LHCN-M2 (cell line): ENCODE data around the gene THAP7. TPM values are rescaled to one million over a fixed set of nuclear protein-coding genes. Genes with fewer than 3 reads are reported as not detected.
"Not testable (repeated sequence)": the region's sequence is repeated elsewhere in the genome, so short reads cannot be mapped to it uniquely, and the experiment has no call there.

Source experiments
- DNase-seq: peaks from one replicate; pipeline ENCODE4 v3.0.0-alpha.2; 2012; ENCODE audit warnings: low read depth
- total RNA-seq: library from RNA; depleted of rRNA; stranded (reverse); fragments of >200 nt; gene quantifications from 2 replicates; pipeline ENCODE4 v1.2.3, GENCODE V29; 2014

Gene THAP7
- total RNA-seq, 1 experiment from 2014 or later = 73.7 TPM

DNA sequence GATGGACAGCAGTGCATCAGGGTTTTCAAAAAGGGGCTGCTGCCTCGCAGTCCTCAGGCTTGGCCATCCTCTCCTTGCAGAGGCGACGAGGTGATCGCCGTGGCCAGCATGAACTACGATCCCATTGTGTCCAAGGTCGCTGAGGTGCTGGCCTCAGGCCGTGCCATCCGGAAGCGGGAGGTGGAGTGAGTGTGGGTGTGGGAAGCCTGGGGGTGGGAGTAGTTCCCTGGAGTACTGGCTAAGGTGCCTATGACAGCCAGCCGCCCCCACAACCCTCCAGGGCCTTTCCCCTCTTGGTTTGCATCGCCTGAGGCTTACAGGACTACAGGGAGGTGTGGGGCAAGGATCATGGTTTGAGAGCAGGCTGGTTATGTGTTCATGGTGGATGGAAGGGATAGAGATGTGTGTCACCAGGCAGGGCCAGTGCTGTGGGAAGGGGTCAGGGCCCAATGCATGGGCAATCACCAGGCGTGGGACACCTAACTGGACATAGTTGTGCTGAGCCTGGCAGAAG, 21.9 kb downstream of the THAP7 start:
- DNase-seq = no peak

DNA sequence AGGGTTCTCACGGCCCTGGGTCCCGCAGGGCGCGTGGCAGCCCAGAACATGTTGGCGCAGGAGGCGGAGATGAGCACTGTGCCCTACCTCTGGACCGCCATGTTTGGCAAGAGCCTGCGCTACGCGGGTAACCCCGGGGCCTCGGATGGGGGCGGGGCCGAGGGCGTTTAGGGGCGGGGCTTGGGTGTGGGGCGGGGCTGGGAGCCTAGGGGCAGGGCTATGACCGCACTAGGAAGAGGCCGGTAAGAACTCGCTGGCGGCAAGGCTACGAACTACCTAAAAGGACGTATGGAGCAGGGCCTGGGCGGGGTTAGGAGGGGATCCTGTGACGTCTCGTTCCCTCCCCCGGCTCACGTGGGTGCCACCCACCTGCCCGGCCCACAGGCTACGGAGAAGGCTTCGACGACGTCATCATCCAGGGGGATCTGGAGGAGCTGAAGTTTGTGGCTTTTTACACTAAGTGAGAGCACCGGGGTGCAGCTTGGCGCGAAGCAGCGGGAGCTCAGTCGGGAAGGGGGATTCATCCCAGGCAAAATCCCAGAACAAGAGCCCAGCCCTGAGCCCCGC, 22.6 kb downstream of the THAP7 start:
- no peak for DNase-seq

GRCh38 chr22:20978419-20978818, 23.5 kb downstream of the THAP7 start:
- no peak for DNase-seq

- no peak for DNase-seq
These were observed 24.3 kb downstream of the THAP7 start for GRCh38 chr22:20977516-20978170.

- DNase-seq = no peak
These were observed 24.9 kb downstream of the THAP7 start for GRCh38 chr22:20977019-20977418.

DNA sequence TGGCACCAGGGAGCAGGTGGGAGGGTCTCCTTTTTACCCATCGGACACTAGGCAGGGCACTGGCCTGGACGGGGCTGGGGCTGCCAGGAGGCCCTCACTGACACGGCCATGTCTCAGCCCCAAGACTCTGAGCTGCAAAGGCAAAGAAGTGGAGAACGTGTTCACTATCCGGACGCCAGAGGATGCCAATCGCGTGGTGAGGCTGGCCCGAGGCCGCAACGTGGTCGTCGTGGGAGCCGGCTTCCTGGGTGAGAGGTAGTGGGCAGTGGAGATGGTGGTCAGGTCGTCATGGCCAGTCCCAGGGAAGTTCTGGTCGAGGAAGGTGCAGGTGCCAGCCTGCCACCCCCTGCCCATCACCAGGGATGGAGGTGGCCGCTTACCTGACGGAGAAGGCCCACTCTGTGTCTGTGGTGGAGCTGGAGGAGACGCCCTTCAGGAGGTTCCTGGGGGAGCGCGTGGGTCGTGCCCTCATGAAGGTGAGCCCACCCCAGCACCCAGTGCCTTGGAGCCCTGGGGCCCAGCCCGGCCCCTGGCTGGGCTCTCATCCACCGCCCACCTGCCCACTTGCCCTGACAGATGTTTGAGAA, 25.5 kb downstream of the THAP7 start:
- no peak for DNase-seq

- no peak for DNase-seq
These were observed 26.2 kb downstream of the THAP7 start for GRCh38 chr22:20975541-20976290.

DNA sequence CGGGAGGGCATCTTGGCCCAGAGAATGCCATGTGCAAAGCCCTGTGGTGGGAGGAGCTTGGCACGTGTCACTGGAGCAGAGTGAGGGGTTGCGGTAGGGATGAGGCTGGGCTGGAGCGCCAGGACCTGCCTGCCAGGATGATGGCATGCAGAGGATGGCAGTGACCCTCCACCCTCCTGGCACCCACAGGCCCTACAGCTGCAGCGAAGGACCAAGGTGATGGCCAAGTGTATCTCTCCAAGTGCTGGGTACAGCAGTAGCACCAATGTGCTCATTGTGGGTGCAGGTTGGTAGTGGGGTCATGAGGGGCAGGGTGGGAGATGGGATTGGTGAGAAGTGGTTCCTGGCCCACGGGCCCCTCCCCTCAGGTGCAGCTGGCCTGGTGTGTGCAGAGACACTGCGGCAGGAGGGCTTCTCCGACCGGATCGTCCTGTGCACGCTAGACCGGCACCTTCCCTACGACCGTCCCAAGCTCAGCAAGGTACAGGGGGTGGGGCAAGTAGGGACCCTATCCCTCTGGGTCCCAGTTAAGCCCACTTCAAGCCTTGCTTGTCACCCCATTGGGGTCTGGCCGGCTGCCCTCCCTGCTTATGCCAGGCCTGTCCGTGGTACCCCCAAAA, 27.5 kb downstream of the THAP7 start:
- no peak for DNase-seq

DNA sequence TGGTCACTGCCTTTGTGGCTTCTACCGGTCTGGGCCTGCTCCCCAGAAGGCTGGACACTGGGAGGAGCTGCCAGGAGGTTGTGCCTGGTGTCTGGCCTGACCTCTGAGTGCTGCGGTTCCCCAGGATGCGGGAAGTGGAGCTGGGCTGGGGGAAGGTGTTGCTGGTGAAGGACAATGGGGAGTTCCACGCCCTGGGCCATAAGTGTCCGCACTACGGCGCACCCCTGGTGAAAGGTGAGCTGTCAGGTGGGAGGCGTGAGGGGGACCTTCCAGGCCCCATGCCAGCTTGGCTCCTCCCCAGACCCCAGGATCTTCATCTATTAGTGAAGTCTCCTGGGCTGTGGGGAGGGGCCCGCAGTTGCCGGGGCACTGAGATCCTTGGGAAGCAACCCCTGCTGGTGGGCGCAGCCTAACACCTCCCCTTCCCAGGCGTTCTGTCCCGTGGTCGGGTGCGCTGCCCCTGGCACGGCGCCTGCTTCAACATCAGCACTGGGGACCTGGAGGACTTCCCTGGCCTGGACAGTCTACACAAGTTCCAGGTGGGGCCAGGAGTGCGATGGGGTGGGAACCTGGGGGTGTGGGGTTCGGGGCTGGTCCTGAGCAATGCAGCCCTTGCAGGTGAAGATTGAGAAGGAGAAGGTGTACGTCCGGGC, 28.2 kb downstream of the THAP7 start:
- no peak for DNase-seq

- no peak for DNase-seq
These were observed 28.9 kb downstream of the THAP7 start for GRCh38 chr22:20972933-20973577.

DNA sequence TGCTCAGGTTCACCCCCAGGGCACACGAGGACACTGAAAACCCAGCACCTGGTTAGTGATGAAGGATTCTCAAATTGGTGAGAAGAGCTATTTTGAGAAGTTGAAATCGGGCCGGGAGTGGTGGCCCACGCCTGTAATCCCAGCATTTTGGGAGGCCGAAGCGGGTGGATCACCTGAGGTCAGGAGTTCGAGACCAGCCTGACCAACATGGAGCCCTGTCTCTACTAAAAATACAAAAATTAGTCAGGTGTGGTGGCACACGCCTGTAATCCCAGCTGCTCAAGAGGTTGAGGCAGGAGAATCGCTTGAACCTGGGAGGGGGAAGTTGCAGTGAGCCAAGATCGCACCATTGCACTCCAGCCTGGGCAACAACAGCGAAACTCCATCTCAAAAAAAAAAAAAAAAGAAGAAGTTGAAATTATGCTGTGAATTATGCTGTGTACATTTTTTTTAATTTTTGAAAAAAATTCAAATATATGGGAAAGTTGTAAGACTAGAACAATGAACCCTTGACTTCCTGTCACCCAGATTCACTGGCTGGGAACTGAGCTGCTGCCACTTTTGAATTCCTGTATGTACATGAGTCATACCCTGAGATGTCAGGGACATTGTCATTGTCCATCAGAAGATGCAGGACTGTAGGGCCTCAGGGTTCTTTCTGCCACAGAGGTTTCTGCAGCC, 29.8 kb downstream of the THAP7 start:
- not testable (repeated sequence) for DNase-seq

GRCh38 chr22:20970939-20971657, 30.8 kb downstream of the THAP7 start:
- DNase-seq = no peak

DNA sequence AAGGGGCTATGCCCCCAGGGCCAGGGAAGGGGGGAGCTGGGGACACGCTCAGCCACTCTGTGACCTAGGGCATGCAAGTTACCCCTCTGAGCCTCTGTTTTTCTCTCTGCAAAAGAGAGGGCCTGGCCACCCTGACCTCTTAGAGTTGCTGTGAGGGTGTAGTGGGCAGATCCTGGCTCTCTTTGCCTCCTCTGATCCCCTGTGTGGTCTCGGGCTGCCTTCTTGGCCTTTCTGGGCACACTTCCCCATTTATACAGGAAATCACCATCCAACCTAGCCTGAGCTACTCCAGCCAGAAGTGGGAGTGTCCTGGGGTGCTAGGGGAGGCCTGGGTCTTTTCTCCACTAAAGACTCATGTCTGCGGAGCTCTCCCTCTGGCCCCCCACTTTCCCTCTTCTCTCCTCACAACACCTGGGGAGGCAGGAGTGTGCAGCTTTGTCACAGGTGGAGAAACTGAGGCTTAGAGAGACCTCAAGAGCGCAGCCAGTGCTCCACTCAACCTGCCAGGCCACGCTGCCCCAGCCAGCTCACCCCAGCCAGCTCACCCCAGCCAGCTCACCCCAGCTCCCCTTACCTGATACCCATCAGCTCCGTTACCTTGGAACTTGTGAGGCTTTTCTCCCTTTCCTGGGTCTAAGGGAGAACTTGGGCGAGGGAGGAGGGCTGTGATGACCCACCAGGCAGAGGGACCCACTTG, 33.5 kb downstream of the THAP7 start:
- no peak for DNase-seq

DNA sequence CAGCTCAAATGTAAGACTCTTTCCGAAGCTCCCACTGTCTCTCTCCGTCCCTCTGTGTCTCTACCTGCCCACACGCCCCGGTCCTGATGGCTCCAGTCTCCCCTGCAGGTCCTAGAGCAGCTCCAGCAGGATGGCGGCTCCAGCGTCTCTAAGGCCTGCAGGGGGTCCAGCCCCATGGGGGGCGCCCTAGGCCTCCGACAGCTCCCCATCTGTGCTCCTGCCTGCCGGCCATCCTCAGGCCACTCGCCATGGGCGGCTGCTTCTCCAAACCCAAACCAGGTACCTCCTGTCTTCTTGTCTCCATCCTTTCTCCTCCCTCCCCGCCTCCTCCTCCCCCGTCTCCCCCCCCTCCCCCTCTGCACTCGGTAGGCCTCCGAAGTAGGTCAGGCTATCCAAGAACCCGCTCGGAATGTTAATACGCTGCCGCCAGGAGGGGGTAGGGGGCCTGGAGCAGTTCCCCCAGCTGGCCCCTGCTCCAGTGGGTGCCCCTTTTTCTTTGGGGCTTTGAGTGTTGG, 34.2 kb downstream of the THAP7 start:
- DNase-seq = no peak

DNA sequence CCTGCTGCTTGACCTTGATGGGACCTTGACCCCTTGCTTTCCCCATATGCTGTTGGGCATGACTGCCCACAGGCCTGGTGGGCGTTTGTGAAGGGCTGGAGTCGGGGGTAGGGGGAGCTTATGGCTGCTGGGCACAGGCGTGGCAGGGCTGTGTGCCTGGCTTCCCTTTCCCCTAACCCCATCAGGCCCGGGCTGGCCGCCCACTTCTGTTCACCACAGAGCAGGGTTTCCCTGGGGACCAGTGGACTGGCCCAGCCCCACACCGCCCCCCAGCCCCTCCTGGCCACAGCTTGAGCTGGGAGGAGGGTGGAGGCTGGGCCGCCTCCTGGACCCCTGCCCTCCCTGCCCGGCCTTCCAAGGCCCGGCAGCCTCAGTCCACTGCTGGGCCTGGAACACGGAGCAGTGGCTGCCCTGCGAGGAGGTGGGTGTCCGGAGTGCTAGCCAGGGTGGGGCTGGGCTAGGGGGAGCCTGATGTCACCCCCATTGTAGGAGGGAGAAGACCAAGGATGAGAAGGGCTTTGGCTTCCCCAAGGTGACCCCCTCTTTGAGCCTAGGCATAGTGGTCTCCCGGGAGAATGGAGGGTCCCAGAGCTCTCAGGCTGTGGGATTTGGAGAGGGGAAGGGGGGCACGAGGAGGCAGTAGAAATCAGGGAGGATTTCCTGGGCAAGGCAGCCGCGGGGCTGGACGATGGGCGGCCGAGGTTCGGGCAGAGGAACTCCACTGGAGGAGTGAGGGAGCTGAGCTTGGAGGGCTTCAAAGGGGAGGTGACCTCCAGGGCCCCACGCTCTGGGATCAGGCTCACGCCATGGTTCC, 34.8 kb downstream of the THAP7 start, which contains the start of gene AIFM3:
TSS of gene AIFM3 (plus strand) at position 373 of the 814 bp plus-strand sequence. CDS start 690 bp downstream, outside the sequence.
- DNase-seq = no peak

DNA sequence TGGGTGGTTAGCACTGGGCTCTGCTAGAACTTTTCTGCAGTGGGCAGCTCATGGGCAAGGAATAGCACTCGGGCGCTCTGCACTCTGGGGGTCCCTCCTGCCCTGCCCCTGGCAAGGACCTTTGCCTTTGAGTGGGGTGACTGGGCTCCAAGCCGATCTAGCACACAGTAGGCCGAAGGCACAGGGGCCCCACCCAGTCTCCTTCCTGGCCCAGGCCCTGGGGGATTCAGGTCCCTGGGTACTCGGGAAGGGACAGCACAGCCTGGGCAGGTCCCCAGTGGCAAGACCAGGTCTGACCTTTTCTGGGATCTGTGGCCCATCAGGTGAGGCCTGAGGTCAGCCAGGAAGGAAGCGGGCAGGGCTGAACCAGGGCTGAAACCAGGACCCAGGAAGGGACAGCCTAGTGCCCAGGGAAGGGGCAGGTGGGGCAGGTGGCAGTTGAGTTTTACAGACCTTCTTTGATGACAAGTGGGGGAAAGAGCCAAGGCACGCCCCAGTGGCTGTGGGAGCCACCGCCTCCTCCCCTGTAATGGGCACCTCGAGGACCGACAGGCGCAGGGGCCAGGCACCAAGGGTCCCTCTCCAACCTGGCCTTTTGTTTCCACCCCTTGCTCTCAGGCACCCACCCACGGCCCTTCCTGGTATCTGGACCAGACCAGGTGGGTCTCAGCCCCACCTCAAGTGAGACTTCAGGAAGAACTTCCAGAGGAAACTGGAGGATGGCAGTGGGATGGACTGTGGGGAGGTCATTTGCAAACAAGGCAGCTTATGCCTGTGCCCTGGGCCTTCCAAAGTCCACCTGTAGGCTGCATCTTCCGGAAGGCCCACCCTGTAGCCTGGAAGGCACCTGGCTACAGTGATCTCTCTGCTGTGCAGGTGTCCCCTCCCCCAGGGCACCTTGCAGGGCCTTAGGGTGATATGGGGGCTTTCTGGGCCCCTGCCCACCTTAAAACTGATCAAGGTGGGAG, 35.7 kb downstream of the THAP7 start:
- DNase-seq = no peak
